Thoracic aorta (tissue), 2 donors: ENCODE measurements around the gene SPINDOC. TPM values are rescaled to one million over a fixed set of nuclear protein-coding genes. Genes with fewer than 3 reads are reported as not detected.

Source experiments
- ATAC-seq: fragments of 150-250 bp; one replicate; pipeline ENCODE4 v1.8.0; 2017; ENCODE audit warnings: low read depth; ENCODE audit not compliant: insufficient number of reproducible peaks, low FRiP score
- DNase-seq: peaks from one replicate; pipeline ENCODE4 v3.0.0-alpha.2; 2020; ENCODE audit warnings: low spot score
- H3K27ac ChIP-seq, 2 donors: fragments of 200-600 bp; sonication (generic); 1 replicate in 1 of 2; 2 replicates in 1 of 2; pipeline ENCODE4 v1.5.1; 2016; ENCODE audit warnings: mild to moderate bottlenecking in 2 of 2, moderate library complexity in 2 of 2
- H3K27me3 ChIP-seq: fragments of 200-600 bp; sonication (generic); replicated peaks from 2 replicates; pipeline ENCODE4 v1.6.0; 2016; ENCODE audit warnings: mild to moderate bottlenecking; ENCODE audit not compliant: insufficient read depth
- H3K36me3 ChIP-seq: fragments of 200-600 bp; sonication (generic); one replicate; pipeline ENCODE4 v1.5.1; 2016
- H3K4me1 ChIP-seq, 2 donors: fragments of 200-600 bp; sonication (generic); 1 replicate in 1 of 2; 2 replicates in 1 of 2; pipeline versions ENCODE4 v1.5.1 to v1.6.0; 2016; ENCODE audit warnings: low read depth in 2 of 2, mild to moderate bottlenecking in 1 of 2; ENCODE audit not compliant: control insufficient read depth in 1 of 2
- H3K4me3 ChIP-seq: fragments of 200-600 bp; sonication (generic); 2 replicates; pipeline ENCODE4 v1.5.1; 2016; ENCODE audit warnings: mild to moderate bottlenecking
- H3K9me3 ChIP-seq: fragments of 200-600 bp; sonication (generic); 2 replicates; pipeline ENCODE4 v1.5.1; 2016
- CTCF ChIP-seq: fragments of 200-600 bp; sonication (generic); IDR thresholded peaks from one replicate; pipeline ENCODE4 v1.5.1; 2019; ENCODE audit warnings: antibody characterized with exemption
- total RNA-seq, 2 donors: library from RNA; depleted of rRNA; stranded (reverse); fragments of >200 nt; gene quantifications; one replicate each; pipeline versions ENCODE4 v1.1.0 to v1.2.3, GENCODE V29; 2016

SPINDOC gene
- total RNA-seq, 2 donors from 2014 or later, result 14.8 to 16.4 TPM

- Histone ChIP-seq H3K36me3 (no peaks in the 10 kb centered on the region), H3K4me3 (no peak overlapping the region), H3K4me1 (peaks cover 9 to 58% of the 10 kb centered on the region in 2 donors), H3K27me3 (no peaks in the 10 kb centered on the region), H3K27ac (no peak overlapping the region), H3K9me3 (no peaks in the 10 kb centered on the region)
- no peak for TF ChIP-seq CTCF
- no peak for ATAC-seq
- no peak for DNase-seq
These were observed 29.8 kb downstream of the SPINDOC start for GRCh38 chr11:63843041-63843440.

GRCh38 chr11:63844836-63845235 is 31.6 kb downstream of the SPINDOC start:
- H3K4me3 ChIP-seq, result no peak overlapping the region
- H3K36me3 ChIP-seq, result no peaks in the 10 kb centered on the region
- H3K4me1 ChIP-seq, result peaks cover 7 to 56% of the 10 kb centered on the region in 2 donors
- no peak for TF ChIP-seq CTCF
- no peaks in the 10 kb centered on the region for H3K9me3 ChIP-seq
- DNase-seq (no peak), ATAC-seq (no peak)
- H3K27ac ChIP-seq, result no peak overlapping the region
- no peaks in the 10 kb centered on the region for H3K27me3 ChIP-seq

- H3K27me3 ChIP-seq, result no peaks in the 10 kb centered on the region
- ATAC-seq, result no peak
- DNase-seq, result no peak
- no peaks in the 10 kb centered on the region for H3K36me3 ChIP-seq
- no peak overlapping the region for H3K4me3 ChIP-seq
- no peak overlapping the region for H3K27ac ChIP-seq
- peaks cover 7 to 52% of the 10 kb centered on the region in 2 donors for H3K4me1 ChIP-seq
- no peak for TF ChIP-seq CTCF
- H3K9me3 ChIP-seq, result no peaks in the 10 kb centered on the region
These were observed 32.0 kb downstream of the SPINDOC start for GRCh38 chr11:63845303-63845702.

GRCh38 chr11:63845911-63846310 is 32.7 kb downstream of the SPINDOC start:
- Histone ChIP-seq H3K27ac (no peak overlapping the region), H3K9me3 (no peaks in the 10 kb centered on the region), H3K36me3 (no peaks in the 10 kb centered on the region), H3K4me3 (no peak overlapping the region), H3K27me3 (no peaks in the 10 kb centered on the region), H3K4me1 (peaks cover 6 to 52% of the 10 kb centered on the region in 2 donors)
- TF ChIP-seq CTCF, result no peak
- ATAC-seq (no peak), DNase-seq (no peak)

- peaks cover 10 to 52% of the 10 kb centered on the region in 2 donors for H3K4me1 ChIP-seq
- H3K4me3 ChIP-seq, result no peak overlapping the region
- no peak for TF ChIP-seq CTCF
- no peaks in the 10 kb centered on the region for H3K36me3 ChIP-seq
- DNase-seq (no peak), ATAC-seq (no peak)
- no peaks in the 10 kb centered on the region for H3K27me3 ChIP-seq
- no peaks in the 10 kb centered on the region for H3K9me3 ChIP-seq
- H3K27ac ChIP-seq, result no peak overlapping the region
These were observed 33.6 kb downstream of the SPINDOC start for GRCh38 chr11:63846897-63847296.
